A673 (cell line): Measurements from ENCODE around the gene COL5A1.

Experiments used
- EZH2 ChIP-seq: fragments of 200-600 bp; sonication (generic); IDR thresholded peaks from 2 replicates; pipeline ENCODE4 v1.6.1; 2017; ENCODE audit warnings: borderline replicate concordance, low read depth, mild to moderate bottlenecking, mixed read lengths, antibody characterized with exemption, low read length; ENCODE audit not compliant: poor library complexity, severe bottlenecking
- TF ChIP-seq, protein P1 (sequence below): fragments of 300-800, 200-600 bp; sonication (generic); conservative IDR thresholded peaks from 2 replicates; pipeline ENCODE4 v1.5.1; 2017; ENCODE audit warnings: low read depth, mild to moderate bottlenecking, antibody characterized with exemption, low read length, moderate library complexity, mixed read lengths

DNA sequence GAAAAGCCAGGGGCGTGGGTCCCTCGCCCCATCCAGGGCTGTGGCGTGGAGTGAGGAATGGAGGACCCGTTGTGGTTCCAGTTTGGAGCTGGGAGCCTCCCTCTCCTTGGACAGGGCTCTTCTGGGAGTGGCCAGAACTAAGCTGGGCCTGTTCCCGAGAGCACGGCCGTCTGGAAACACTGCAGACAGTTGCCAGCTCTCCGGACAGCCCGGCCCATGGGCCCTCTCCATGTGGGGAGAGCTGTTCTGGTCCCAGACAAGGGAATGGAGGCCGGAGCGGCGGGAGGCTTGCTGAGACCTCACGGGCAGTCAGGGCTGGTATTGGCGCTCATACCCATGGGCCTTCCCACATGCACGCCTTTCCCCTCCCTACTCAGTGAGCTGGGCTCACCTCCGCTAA lies 193.8 kb downstream of the COL5A1 start:
- TF ChIP-seq, protein P1, sequence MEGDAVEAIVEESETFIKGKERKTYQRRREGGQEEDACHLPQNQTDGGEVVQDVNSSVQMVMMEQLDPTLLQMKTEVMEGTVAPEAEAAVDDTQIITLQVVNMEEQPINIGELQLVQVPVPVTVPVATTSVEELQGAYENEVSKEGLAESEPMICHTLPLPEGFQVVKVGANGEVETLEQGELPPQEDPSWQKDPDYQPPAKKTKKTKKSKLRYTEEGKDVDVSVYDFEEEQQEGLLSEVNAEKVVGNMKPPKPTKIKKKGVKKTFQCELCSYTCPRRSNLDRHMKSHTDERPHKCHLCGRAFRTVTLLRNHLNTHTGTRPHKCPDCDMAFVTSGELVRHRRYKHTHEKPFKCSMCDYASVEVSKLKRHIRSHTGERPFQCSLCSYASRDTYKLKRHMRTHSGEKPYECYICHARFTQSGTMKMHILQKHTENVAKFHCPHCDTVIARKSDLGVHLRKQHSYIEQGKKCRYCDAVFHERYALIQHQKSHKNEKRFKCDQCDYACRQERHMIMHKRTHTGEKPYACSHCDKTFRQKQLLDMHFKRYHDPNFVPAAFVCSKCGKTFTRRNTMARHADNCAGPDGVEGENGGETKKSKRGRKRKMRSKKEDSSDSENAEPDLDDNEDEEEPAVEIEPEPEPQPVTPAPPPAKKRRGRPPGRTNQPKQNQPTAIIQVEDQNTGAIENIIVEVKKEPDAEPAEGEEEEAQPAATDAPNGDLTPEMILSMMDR: no peak
- no peak for TF ChIP-seq EZH2
